A549 (cell line): Measurements from ENCODE around the gene SCRT2. TPM values are rescaled to one million over a fixed set of nuclear protein-coding genes. Genes with fewer than 3 reads are reported as not detected.
"Not testable (repeated sequence)": the region's sequence is repeated elsewhere in the genome, so short reads cannot be mapped to it uniquely, and the experiment has no call there.

Experiments
- ATAC-seq, 2 experiments: fragments of 200-7000 bp in 1 of 2; fragments of >200 bp in 1 of 2; cut with Nextera tagmentation in 1 of 2; cut with Tn5 transposase in 1 of 2; 3 replicates each; pipeline versions ENCODE4 v1.8.0 to v1.9.1; 2018 to 2020; ENCODE audit warnings: mild to moderate bottlenecking in 1 of 2, moderate library complexity in 1 of 2
- CTCF ChIA-PET: fragments of 300-600 bp; sonication (Branson Sonifier 250); formaldehyde crosslinking; extraction: SDS; loops from one replicate; lab custom pipeline; 2021; ENCODE audit warnings: antibody characterized with exemption, inconsistent platforms; lab: Yijun Ruan, JAX
- POLR2A ChIA-PET: fragments of 350-600 bp; formaldehyde crosslinking; extraction: SDS; loops from one replicate; lab custom pipeline; 2021; ENCODE audit warnings: antibody characterized with exemption, inconsistent platforms; lab: Yijun Ruan, JAX
- DNase-seq, 2 experiments: peaks; one replicate each; pipeline versions ENCODE4 v3.0.0 to v3.0.0-alpha.2; 2011 to 2016; ENCODE audit warnings: low read depth in 1 of 2, low spot score in 1 of 2
- FAIRE-seq: peaks from 2 replicates; lab custom pipeline; 2011; peaks lifted over from hg19 to GRCh38; lab: Jason Lieb, UNC
- H3K27ac ChIP-seq, 2 experiments: fragments of >200 bp; sonication (Bioruptor Twin); formaldehyde crosslinking; 3 replicates each; pipeline ENCODE4 v1.5.1; 2016 to 2017
- H3K4me1 ChIP-seq: fragments of >200 bp; sonication (Bioruptor Twin); formaldehyde crosslinking; 3 replicates; pipeline ENCODE4 v1.6.1; 2016
- H3K4me2 ChIP-seq: fragments of >200 bp; sonication (Bioruptor Twin); formaldehyde crosslinking; 3 replicates; pipeline ENCODE4 v1.6.1; 2016
- H3K4me3 ChIP-seq: fragments of >200 bp; sonication (Bioruptor Twin); formaldehyde crosslinking; 3 replicates; pipeline ENCODE4 v1.5.1; 2016
- H3K9me3 ChIP-seq: fragments of >200 bp; sonication (Bioruptor Twin); formaldehyde crosslinking; 3 replicates; pipeline ENCODE4 v1.6.1; 2016
- CBX2 ChIP-seq: fragments of 200-600 bp; sonication (generic); IDR thresholded peaks from 2 replicates; pipeline ENCODE4 v1.6.1; 2016; ENCODE audit warnings: low read depth, mild to moderate bottlenecking, borderline replicate concordance
- EHMT2 ChIP-seq: fragments of 200-600 bp; sonication (generic); IDR thresholded peaks from 2 replicates; pipeline ENCODE4 v1.6.1; 2016; ENCODE audit warnings: antibody characterized with exemption, low read depth, mild to moderate bottlenecking, moderate library complexity
- ESRRA ChIP-seq: fragments of 150-350 bp; IDR thresholded peaks from 2 replicates; pipeline ENCODE4 v1.6.1; 2014; ENCODE audit warnings: mild to moderate bottlenecking, low read length, borderline replicate concordance
- FOXS1 ChIP-seq: fragments of 250-450 bp; sonication (Bioruptor Pico); IDR thresholded peaks from 2 replicates; pipeline ENCODE4 v1.5.0; 2020; ENCODE audit warnings: mild to moderate bottlenecking, moderate library complexity
- HOXB13 ChIP-seq: fragments of 250-450 bp; sonication (Bioruptor Pico); IDR thresholded peaks from 2 replicates; pipeline ENCODE4 v1.5.0; 2020; ENCODE audit warnings: low read depth, mild to moderate bottlenecking, moderate library complexity
- HOXB5 ChIP-seq: fragments of 250-450 bp; sonication (Bioruptor Pico); IDR thresholded peaks from 2 replicates; pipeline ENCODE4 v1.5.0; 2020; ENCODE audit warnings: mild to moderate bottlenecking, moderate library complexity
- JUN ChIP-seq, 2 experiments: fragments of >200 bp; sonication (Bioruptor Twin); formaldehyde crosslinking; IDR thresholded peaks; 2 replicates in 1 of 2; 3 replicates in 1 of 2; pipeline ENCODE4 v1.6.1; 2016 to 2017
- NFE2L2 ChIP-seq: fragments of 150-350 bp; conservative IDR thresholded peaks from 2 replicates; pipeline ENCODE4 v1.6.1; 2014; ENCODE audit warnings: low read length
- RAD21 ChIP-seq, 2 experiments: fragments of >200 bp in 1 of 2; sonication (Bioruptor Twin) in 1 of 2; formaldehyde crosslinking in 1 of 2; IDR thresholded peaks in 1 of 2; conservative IDR thresholded peaks in 1 of 2; 2 replicates in 1 of 2; 3 replicates in 1 of 2; pipeline ENCODE4 v1.6.1; 2012 to 2018; ENCODE audit warnings: inconsistent platforms in 1 of 2
- SMC3 ChIP-seq: fragments of >200 bp; sonication (Bioruptor Twin); formaldehyde crosslinking; IDR thresholded peaks from 3 replicates; pipeline ENCODE4 v1.6.1; 2018; ENCODE audit warnings: inconsistent platforms
- ZSCAN20 ChIP-seq: fragments of 250-450 bp; sonication (Bioruptor Pico); IDR thresholded peaks from 2 replicates; pipeline ENCODE4 v1.8.0; 2022; ENCODE audit warnings: mild to moderate bottlenecking, moderate library complexity
- WGBS: methylation state at CpG from one replicate; pipeline ENCODE4 v1.1.6; 2017; ENCODE audit errors: missing lambda C conversion rate; 5-methylcytosine and 5-hydroxymethylcytosine counted together
- polyA minus RNA-seq: library from RNA; depleted of rRNA, polyadenylated mRNA; stranded (reverse); fragments of >200 nt; gene quantifications from 2 replicates; pipeline ENCODE4 v1.2.3, GENCODE V29; 2011; rRNA and poly(A)+ RNA removed
- polyA plus RNA-seq, 4 experiments: library from polyadenylated mRNA; depleted of rRNA in 3 of 4; stranded (reverse); fragments of >200 nt; fragmentation: RNase III in 1 of 4; extraction: RNeasy Plus Mini Kit Qiagen cat#74134 plus additional on column Dnase treatment in 1 of 4; gene quantifications; 2 replicates in 3 of 4; 3 replicates in 1 of 4; pipeline ENCODE4 v1.2.3, GENCODE V29; 2011 to 2017
- TF ChIP-seq, protein P1 (sequence below): IDR thresholded peaks from 2 replicates; pipeline ENCODE4 v1.6.1; 2012
- TF ChIP-seq, protein P2 (sequence below): fragments of 200-600 bp; sonication (generic); IDR thresholded peaks from 2 replicates; pipeline ENCODE4 v1.6.1; 2016; ENCODE audit warnings: antibody characterized with exemption, mild to moderate bottlenecking, moderate library complexity
- TF ChIP-seq, protein P3 (sequence below): fragments of 250-450 bp; sonication (Bioruptor Pico); IDR thresholded peaks from 2 replicates; pipeline ENCODE4 v1.5.0; 2020; ENCODE audit warnings: low read depth, mild to moderate bottlenecking, moderate library complexity
- TF ChIP-seq, protein P4 (sequence below): fragments of >200 bp; sonication (Bioruptor Twin); formaldehyde crosslinking; IDR thresholded peaks from 2 replicates; pipeline ENCODE4 v1.6.1; 2016

The SCRT2 gene
- not detected in 2 replicates for polyA plus RNA-seq (2011; rRNA removed)
- polyA plus RNA-seq (2012; cell fraction: cytosol; rRNA removed): 0.01 TPM in 1 of 2 replicates, not detected in the other
- 0.02 TPM in 1 of 2 replicates, not detected in the other for polyA plus RNA-seq (2012; cell fraction: nucleus; rRNA removed)
- not detected in 3 replicates for polyA plus RNA-seq (2017; fragmentation: RNase III; extraction: RNeasy Plus Mini Kit Qiagen cat#74134 plus additional on column Dnase treatment)
- polyA minus RNA-seq: not detected in 2 replicates

DNA sequence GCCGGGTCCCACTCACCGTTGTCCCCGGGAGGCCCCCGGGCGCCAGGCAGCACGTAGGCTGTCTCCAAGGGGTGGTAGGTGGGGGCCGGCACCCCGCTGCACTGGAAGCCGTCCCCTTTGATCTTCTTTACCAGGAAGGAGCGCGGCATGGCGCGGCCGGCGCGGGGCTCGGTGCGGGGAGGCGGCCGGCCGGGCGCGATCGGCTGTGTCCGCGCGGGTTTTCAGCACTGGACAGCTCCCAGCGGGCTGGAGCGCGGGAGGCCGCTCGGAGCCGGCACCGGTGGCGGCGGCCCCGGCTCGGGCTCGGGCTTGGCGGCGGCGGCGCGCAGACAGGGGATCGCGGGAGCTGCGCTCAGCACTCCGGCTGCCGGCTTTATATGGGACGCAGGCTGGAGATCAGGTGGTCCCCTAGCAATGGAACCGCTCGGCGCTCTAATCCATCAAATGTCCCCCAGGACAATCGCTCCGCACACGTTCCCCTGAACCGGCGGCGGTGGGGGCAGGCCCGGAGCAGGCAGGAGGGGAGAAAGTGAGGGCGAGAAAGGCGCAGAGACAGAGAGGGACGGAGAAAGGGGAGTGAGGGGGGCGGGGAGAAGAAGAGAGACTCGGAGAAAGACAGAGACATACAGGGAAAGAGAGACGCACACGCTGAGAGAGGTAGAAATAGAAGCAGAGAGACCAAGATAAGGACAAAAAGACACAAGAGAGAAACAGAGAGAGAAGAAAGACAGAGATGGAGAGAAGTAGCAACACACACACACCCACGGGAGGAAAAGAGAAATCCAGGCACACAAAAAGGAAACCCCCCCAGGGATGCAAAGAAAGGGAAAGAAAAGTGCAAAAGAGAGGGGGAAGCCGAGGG is at the start of gene SCRT2:
SCRT2 (minus strand) TSS at position 350 of the 862 bp plus-strand sequence; CDS start at position 149, 201 bp downstream.
- 14% methylated on average over 27 of the region's 69 CpGs for WGBS
- ChIA-PET POLR2A (no interaction called here), CTCF (interaction anchor here (1.0 to 4.7 kb wide), 6 partner anchors 8 to 63 kb away, joined by 3 to 31 read pairs (median 6); no protein-coding TSS in a partner anchor)
- peak within 1 kb of the TSS; percentile 32; the same call in 2 of the 3 replicates for H3K4me3 ChIP-seq
- no peak within 1 kb of the TSS for H3K27ac ChIP-seq
- ATAC-seq: peak; percentile 81 to 88
- H3K4me2 ChIP-seq: peak within 1 kb of the TSS; percentile 84
- H3K9me3 ChIP-seq: no peaks in the 10 kb centered on the region
- peak; percentile 60 to 84 for DNase-seq
- peaks cover 22% of the 10 kb centered on the region for H3K4me1 ChIP-seq
- FAIRE-seq: no peak
- TF ChIP-seq ZSCAN20 (peak; percentile 80; the same call in 1 of the 2 replicates), ESRRA (no peak), JUN (IDR thresholded peaks at IDR 0.05) (0 out of 5 replicates have a peak, but pooled peaks of 1 of the 2 experiments have one; percentile 28), FOXS1 (CRISPR knock-in tag) (0 out of 2 replicates have a peak, but pooled peaks have one; percentile 33), CBX2 (no peak), HOXB13 (CRISPR knock-in tag) (peak; percentile 71; the same call in 1 of the 2 replicates), EHMT2 (peak; percentile 82; the same call in 1 of the 2 replicates), RAD21 (conservative IDR thresholded peaks at IDR 0.05 in 1 of 2, IDR thresholded peaks at IDR 0.05 in 1 of 2) (no peak), NFE2L2 (no peak), HOXB5 (CRISPR knock-in tag) (peak; percentile 95), SMC3 (0 out of 3 replicates have a peak, but pooled peaks have one; percentile 23)
- TF ChIP-seq, protein P1, sequence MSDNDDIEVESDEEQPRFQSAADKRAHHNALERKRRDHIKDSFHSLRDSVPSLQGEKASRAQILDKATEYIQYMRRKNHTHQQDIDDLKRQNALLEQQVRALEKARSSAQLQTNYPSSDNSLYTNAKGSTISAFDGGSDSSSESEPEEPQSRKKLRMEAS: peak; percentile 31; the same call in 1 of the 2 replicates
- TF ChIP-seq, protein P2, sequence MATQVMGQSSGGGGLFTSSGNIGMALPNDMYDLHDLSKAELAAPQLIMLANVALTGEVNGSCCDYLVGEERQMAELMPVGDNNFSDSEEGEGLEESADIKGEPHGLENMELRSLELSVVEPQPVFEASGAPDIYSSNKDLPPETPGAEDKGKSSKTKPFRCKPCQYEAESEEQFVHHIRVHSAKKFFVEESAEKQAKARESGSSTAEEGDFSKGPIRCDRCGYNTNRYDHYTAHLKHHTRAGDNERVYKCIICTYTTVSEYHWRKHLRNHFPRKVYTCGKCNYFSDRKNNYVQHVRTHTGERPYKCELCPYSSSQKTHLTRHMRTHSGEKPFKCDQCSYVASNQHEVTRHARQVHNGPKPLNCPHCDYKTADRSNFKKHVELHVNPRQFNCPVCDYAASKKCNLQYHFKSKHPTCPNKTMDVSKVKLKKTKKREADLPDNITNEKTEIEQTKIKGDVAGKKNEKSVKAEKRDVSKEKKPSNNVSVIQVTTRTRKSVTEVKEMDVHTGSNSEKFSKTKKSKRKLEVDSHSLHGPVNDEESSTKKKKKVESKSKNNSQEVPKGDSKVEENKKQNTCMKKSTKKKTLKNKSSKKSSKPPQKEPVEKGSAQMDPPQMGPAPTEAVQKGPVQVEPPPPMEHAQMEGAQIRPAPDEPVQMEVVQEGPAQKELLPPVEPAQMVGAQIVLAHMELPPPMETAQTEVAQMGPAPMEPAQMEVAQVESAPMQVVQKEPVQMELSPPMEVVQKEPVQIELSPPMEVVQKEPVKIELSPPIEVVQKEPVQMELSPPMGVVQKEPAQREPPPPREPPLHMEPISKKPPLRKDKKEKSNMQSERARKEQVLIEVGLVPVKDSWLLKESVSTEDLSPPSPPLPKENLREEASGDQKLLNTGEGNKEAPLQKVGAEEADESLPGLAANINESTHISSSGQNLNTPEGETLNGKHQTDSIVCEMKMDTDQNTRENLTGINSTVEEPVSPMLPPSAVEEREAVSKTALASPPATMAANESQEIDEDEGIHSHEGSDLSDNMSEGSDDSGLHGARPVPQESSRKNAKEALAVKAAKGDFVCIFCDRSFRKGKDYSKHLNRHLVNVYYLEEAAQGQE: peak; percentile 98
- TF ChIP-seq, protein P3, sequence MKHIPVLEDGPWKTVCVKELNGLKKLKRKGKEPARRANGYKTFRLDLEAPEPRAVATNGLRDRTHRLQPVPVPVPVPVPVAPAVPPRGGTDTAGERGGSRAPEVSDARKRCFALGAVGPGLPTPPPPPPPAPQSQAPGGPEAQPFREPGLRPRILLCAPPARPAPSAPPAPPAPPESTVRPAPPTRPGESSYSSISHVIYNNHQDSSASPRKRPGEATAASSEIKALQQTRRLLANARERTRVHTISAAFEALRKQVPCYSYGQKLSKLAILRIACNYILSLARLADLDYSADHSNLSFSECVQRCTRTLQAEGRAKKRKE (CRISPR knock-in tag): 0 out of 2 replicates have a peak, but pooled peaks have one; percentile 46
- TF ChIP-seq, protein P4, sequence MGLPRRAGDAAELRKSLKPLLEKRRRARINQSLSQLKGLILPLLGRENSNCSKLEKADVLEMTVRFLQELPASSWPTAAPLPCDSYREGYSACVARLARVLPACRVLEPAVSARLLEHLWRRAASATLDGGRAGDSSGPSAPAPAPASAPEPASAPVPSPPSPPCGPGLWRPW: no peak
- TF ChIP-seq, all 56 proteins: peak for 10

DNA sequence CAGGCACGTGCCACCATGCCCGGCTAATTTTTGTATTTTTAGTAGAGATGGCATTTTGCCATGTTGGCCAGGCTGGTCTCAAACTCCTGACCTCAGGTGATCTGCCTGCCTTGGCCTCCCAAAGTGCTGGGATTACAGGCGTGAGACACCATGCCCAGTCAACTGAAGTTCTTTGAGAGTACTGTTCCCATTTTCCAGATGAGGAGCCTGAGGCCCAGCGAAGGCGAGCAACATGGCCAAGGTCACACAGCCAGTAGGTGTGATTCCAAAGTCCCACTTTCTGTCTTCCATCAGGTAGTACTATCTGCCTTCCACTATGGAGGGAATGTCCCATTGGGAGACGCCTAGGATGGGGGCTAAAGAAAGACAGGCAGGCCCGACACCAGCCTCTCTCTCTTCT is 49.2 kb upstream of the SCRT2 start:
- 78% methylated on average over 7 of the region's 7 CpGs for WGBS
- H3K27ac ChIP-seq, ATAC-seq, POLR2A ChIA-PET, H3K4me1 ChIP-seq, FAIRE-seq, DNase-seq, H3K4me3 ChIP-seq, H3K4me2 ChIP-seq, H3K9me3 ChIP-seq: not testable (repeated sequence)
- CTCF ChIA-PET: interaction anchor here (0.7 to 18.0 kb wide), 4 partner anchors 14 to 285 kb away, joined by 3 to 432 read pairs (median 32); no protein-coding TSS in a partner anchor
